Hippocampal formation (tissue), 2 donors: ENCODE measurements around the gene CHD1.

Experiments
- DNase-seq, 2 donors: peaks; one replicate each; lab custom pipeline; 2025; lab: John Stamatoyannopoulos, UW

Gene CHD1

DNA sequence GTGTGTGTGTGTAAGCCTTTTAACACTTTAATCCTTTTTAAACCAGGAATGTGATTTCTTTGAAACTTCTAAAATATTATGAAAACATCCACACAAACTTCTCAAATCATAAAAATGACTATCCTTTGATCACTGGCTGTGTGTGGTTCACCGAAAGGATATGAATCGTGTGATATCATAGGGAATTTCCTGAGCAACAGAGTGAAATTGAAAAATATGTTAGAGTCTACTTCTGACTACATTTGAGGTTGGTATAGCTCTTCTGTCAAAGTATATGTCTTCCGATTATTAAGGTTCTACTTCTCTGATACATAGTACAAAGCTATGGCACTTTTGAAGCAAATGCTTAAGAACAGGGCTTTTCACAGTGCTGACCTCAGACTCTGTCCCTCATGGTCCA lies 115.1 kb downstream of the CHD1 start:
- DNase-seq: no peak

GRCh38 chr5:98810206-98810605 lies 118.6 kb downstream of the CHD1 start:
- no peak for DNase-seq

GRCh38 chr5:98807806-98808205 lies 121.0 kb downstream of the CHD1 start:
- no peak for DNase-seq

DNA sequence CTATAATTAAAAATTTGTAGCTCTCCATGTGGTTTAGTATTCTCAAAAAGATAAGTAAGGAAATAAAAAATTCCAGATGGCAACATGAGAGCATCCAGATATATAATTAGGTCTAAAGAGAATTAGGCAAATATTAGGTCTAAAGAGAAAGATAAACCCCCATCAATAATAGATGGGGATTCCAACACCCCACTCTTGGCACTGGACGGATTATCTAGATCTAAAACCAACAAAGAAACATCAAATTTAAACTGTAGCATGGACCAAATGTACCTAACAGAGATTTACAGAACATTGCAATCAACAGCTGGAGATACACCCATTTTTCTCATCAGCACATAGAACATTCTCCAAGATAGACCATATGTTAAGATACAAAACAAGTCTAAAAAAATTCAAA lies 123.7 kb downstream of the CHD1 start:
- DNase-seq: no peak

DNA sequence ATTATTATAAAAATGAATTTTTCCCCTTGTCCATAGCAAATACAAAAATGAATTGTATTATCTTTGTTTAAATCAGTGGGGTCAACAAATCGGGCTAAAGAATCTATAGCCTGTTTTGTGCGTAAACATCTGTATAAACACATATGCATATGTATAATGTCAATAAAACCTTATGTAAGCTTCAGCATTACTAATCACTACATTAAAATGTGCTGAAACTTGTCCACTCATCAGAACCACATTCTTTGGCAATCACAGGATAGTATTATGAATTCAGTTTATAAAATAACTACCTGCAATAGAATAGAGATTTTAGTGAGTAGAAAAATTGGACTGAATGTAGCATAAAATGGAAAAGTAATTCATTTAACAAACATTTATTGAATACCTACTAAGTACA lies 124.7 kb downstream of the CHD1 start:
- no peak for DNase-seq
